Middle frontal gyrus (tissue), 1 donor: ENCODE measurements around the gene FOXP1.
"Not testable (repeated sequence)": the region's sequence is repeated elsewhere in the genome, so short reads cannot be mapped to it uniquely, and the experiment has no call there.

Experiments
- DNase-seq: peaks from one replicate; pipeline ENCODE4 v3.0.0-alpha.2; 2015; ENCODE audit warnings: low spot score; ENCODE audit errors: extremely low spot score

Gene FOXP1

DNA sequence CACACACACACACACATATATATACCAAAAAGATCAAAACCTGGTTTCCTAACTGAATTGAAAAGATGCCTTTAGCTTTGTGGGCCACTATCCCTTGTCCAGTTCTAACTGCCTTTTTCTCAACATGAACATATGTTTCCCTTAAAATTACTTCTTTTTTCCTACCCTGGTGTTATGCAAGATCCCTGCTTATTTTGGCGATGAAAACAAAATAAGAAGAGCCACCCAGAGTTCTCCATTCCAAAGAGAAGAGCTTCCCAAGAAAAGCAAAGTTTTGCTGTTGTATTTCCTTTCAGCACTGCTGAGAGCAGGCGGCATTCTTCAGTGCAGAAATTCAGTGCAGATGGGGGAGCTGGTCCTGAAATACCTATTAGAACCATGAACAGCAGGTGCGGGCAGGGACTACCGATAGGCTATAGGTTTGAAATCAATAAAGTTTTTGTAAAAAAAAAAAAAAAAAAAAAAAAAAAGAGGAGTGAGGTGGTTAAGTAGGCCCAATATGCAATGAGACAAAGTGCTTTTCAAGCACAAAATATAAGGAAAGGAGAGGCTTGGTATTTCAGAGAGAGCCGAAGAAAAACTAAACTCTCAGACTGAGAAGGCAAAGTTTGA, 238.0 kb downstream of the FOXP1 start:
- no peak for DNase-seq

DNA sequence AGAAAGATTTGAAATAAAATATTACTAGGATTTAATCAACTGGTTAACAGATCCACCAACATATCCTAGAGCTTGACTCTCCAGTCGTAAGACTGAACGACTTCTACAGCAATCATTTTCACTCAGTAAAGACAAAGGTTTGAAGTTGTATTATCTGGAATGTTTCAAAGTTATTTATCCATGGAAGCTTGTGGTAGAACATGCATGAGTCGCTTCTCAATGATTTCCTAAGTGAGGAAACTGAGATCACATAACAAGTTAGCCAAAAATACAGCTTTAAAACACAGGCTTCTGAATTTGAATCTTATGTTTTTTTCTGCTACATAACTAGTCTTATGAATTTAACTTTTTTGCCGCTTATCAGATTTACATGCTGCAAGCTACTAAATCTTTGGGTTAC, 241.8 kb downstream of the FOXP1 start:
- no peak for DNase-seq

DNA sequence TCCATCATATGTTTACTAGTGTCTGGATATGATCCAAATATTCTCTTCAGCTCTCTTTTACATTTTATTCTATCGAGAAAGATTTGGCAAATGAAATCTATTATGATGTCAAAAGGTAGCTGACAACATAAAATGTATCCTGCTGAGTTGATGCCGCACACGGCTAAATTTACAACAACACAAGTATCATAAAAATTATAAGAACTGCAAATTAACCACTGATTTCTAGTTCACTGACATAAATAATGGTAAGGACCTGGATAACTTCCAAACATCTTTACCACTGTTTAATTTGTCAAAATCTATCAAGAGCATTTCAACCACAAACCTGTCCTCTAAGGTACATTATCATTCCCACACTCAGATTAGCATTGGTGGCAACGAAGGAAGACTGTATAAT, 244.5 kb downstream of the FOXP1 start:
- DNase-seq, result no peak

DNA sequence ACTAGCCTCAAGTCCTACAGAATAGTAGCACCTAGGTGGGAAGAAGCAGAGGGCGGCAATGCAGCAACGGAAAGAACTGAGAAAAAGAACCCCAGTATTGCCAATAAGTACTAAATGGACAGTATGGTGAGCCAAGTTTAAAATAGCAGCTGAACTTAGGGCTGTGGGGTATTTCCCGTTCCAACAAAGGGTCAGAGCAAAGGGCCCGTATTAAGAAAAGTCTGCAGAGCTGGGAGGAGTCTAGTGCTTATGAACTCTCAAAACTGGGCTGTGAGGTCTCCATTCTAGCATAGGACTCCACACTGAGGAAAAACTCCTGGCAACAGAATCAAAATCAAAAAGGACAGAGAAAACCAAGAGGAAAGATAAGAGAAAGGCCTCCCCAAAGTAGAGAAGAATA, 250.7 kb downstream of the FOXP1 start:
- no peak for DNase-seq

DNA sequence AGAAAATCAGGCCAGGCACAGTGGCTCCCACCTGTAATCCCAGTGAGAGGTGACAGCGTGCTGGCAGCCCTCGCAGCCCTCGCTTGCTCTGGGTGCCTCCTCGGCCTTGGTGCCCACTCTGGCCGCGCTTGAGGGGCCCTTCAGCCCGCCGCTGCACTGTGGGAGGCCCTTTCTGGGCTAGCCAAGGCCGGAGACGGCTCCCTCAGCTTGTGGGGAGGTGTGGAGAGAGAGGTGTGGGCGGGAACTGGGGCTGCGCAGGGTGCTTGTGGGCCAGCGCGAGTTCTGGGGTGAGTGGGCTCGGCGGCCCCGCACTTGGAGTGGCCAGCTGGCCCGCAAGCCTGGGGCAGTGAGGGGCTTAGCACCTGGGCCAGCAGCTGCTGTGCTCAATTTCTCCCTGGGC, 252.6 kb downstream of the FOXP1 start:
- DNase-seq, result no peak

DNA sequence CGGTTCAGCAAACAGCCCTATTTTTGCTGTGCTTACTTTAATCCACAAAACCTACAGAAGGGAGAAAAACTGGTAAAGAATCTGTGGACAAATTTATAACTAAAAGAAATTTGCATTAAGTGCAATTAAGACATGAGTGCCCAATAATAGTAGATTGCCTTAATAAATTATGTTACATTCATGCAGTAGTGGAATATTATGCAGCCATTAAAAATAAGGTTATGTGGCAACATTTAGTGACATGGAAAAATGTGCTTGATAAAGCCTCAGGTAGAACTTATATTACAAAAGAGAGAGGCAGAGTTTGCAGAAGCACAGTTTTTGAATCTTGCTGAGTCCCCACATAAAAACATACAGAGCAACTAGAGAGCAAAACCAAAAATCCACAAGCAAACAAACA, 253.0 kb downstream of the FOXP1 start:
- DNase-seq, result no peak

DNA sequence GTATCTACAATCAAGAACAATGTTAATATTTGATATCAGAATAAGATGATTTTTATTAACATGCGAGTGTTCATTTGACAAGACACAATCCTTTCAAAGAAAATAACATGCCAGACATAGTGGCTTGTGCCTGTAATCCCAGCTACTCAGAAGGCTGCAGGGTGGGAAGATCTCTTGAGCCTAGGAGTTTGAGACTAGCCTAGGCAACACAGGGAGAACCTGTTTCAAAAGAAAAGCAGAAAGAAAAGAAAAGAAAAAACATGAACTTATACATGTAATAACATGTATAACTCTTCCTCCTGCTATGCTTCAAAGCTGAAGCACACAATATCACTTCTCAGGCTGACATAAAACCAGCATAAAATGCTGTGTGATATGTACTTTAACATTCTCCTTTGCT, 253.7 kb downstream of the FOXP1 start:
- DNase-seq, result no peak

DNA sequence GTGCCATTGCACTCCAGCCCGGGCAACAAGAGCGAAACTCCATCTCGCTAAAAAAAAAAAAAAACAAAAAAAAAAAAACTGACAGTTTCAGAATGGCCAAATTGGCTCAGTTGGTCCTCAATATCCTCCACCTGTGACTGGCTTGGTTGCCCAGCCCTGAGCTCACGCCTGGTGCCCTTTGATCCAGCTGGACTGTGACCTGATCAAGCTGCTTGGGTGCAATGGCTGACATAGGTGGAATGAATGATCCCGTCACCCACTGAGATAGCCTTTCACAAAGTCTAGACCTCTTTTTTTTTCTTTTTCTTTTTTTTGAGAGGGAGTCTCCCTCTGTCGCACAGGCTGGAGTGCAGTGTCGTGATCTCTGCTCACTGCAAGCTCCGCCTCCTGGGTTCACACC, 254.6 kb downstream of the FOXP1 start:
- DNase-seq, result no peak

DNA sequence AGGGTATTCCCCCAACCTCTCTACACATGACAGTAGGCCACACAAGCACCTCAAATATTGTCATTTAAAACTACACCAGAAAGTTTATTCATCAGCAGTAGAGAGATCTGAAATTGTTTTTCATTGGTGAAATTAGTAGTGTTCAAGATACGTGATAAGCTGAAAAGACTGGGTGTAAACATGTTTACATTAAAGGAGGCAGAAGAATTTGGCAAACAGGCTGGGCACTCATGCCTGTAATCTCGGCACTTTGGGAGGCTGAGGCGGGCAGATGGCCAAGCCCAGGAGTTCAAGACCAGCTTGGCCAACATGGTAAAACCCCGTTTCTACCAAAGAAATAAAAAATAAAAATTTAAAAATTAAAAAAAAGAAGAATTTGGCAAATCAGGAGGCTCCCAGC, 255.6 kb downstream of the FOXP1 start:
- no peak for DNase-seq

DNA sequence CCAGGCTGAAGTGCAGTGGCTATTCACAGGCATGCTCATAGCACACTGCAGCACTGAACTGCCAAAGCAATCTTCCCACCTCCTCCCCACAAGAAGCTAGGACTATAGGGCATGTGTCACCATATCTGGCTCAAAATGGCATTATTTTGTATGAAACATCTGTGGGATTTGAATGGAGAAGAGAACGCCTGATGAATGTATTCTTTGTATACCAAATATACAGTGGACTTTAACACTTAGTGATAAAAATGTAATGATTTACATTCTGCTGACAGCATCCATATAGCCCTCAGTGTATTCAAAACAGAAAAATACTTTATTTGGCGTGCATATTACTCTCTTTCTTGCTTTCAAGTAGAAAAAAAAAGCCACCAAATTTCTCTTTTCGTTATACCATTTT, 257.8 kb downstream of the FOXP1 start:
- no peak for DNase-seq

DNA sequence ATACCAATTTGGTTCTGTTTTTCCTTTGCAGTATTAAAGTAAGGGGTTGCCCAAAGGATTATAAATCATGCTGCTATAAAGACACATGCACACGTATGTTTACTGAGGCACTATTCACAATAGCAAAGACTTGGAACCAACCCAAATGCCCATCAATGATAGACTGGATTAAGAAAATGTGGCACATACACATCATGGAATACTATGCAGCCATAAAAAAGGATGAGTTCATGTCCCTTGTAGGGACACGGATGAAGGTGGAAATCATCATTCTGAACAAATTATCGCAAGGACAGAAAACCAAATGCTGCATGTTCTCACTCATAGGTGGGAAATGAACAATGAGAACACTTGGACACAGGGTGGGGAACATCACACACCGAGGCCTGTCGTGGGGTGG, 259.3 kb downstream of the FOXP1 start:
- DNase-seq, result not testable (repeated sequence)

DNA sequence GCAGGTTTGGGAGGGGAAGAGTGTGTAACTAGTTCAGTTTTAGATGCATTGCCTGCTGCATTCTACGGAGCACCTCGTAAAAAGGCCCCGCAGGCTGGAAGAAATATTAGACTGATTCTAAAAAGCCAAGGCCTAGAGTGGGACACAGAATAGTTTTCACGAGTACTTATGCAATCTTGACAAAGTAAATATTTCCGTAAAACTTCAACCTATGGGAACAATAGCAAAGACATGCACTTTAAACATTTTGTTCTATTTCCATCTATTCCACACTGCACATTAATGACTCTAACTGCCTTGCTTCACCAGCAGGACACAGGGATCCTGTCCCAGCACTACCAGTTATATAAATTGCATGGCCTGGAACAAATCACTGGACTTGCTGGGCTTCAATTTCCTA, 260.0 kb downstream of the FOXP1 start:
- no peak for DNase-seq

DNA sequence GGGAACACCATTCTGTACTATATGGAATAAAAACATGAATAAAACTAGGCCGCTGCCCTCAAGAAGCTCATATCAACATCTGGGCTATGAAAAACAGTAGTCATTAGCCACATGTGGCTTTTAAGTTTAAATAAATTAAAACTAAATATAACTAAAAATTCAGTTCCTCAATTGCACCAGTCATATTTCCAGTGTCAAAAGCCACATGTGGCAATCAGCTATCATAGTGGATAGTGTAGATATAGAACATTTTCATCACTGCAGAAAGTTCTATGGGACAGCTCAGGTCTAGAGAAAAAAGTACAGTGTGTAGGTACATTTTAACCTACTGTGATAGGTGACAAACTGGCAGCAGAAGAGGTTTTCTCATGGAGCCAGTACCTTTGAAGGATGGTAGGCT, 261.4 kb downstream of the FOXP1 start:
- DNase-seq, result no peak

DNA sequence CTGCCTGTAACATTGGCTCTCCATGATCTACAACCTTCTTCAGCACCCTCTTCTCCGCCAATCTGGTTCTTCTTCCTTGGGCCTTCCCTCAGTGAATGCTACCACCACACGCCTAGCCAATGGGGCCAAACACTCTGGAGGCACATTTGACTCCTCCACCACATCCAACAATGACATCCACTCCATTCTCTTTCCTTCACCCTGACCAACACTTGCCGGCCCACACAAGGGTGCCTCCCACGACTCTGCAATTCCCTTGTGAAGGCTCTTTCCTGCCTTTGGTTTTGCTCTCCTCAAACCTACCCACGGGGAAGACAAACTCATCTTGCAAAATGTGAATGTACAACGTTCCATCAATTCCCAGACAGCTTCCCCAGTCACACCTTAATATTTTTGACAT, 263.8 kb downstream of the FOXP1 start:
- DNase-seq, result no peak

DNA sequence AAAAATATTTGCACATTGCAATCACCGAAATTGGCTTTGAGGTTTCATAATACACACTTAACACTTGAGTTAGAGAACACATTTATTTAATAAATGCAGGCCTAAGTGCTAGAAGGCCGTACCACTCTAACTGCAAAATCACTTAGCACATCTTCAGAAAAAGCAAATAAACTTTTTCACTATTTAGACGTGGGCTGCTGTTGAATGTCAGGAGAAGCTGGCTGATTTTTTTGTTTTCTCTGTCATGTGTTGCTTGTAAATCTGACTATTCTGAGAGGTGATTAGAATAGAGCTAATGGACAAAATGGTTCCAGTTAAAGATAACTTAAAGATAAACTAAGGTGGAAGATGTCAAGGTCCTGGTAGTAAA, 265.1 kb downstream of the FOXP1 start:
- DNase-seq, result no peak

DNA sequence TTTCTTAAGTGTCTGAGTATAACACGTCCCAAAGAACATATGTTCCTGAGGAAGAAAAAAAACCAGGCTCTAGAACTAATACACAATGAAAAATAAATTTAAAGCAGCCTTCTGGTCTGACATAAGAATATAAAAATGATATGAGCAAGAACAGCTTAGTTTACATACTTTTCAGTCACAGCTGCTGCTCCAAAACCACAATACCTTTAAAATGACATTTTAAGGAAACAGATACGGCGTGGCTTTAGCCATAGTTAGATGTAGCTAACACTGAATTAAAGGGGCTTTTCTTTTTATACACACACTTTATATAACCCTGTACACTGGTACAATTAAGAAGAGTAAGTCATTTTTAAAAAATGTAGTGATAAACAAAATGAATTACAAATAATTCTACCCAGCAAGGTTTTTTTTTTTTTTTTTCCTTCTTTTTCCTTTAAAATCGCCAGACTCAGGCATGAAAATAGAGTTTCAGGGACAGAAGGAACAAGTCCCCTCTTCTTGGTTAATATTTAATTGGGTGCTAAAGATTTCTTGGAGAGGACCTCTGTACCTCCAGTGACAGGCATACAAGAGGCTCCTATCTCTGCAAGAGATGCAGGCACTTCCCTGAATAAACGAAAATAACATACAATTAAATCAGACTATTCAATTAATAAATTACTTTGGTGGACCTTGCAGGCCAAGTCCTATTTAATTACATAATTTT, 265.6 kb downstream of the FOXP1 start:
- no peak for DNase-seq

DNA sequence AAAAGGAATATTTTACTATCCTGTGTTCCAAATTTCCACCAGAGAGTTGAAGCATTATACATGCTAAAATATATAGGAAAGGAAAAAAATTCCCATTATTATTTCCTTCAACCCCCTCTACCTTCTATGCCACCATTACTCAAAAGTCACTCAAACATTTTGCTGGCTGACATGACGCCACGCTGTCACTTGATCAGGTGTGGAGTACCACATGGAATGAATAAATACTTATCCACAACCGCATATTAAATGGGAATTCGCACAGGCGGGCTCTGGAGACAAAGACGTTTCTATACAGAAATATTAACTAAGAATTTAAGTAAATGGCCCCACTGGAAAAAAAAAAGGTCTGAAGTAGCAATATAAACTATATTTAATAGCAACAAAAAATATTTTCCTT, 266.4 kb downstream of the FOXP1 start:
- no peak for DNase-seq

DNA sequence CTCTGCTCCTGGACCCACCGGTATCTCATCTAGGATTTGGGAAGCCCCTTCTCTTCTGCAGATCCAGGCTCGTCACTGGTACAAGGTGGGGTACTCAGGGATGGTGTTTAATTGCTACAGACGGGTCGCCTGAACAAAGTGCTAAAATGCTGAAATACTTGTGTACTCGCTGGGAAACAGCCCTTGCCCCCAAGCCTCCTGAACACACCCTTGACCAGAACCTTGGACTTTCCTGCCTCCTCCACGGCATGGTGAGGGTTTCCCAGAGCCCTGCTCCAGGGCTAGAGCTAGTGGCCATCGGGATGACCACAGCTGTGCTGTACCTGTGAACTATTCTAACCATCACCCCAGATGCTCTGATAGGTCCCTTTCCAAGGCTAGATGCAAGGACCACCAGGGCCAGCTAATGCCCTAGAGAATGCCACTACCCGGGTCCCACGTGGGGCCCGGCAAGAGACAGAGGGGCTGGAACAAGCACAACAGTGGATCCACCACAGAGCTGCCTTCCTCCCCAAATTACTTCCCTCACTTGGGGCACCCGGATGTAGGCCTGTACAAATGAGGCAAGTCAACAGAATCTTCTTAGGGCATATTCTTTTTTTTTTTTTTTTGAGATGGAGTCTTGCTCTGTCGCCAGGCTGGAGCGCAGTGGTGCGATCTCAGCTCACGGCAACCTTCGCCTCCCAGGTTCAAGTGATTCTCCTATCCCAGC, 267.3 kb downstream of the FOXP1 start:
- no peak for DNase-seq

DNA sequence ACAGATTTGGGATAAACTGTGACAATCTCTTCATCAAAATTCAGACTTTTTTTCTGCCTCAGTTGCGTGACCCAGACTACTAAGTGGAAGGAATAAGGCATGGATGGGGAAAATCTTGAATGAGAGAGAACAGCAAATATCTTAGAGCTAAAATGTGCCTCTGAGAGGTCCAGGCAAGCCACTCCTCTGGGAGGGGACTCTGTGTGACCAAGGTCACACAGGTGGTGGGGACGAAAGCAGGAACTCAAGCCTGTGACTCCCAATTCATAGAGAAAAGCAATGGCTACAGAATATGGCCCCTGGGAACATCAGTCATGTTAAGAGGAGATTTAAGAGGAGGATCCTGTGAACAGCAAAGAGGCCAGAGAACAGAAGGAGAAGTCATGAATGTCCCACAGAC, 268.1 kb downstream of the FOXP1 start:
- no peak for DNase-seq

DNA sequence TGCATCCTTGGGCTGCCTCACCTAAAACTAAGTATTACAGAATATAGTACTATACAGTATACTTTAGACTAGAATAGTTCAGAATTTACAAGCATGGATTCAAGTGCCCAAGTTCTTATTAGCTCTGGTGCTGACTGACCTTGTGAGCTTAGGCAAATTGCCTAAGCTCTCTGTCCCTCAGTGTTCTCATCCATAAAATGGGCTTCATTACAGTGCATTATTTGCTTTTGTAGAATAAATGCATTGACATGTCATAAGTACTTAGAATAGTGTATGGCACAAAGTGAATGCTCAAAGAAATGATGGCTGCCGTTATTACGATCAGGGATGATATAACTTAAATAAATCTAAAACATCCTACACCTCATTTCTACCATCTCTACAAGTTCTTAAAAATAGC, 269.7 kb downstream of the FOXP1 start:
- no peak for DNase-seq

DNA sequence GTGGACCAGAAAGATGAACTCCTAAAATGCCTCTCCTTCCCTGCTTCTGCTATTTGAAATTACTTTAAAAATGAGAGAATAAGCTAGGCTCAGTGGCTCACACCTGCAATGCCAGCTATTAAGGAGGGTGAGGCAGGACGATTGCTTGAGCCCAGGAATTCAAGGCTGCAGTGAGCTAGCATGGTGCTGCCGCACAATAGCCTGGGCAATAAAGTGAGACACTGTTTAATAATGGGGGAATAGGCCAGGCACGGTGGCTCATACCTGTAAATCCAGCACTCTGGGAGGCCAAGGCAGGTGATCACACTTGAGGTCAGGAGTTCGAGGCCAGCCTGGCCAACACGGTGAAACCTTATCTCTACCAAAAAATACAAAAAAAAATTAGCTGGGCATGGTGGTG, 271.1 kb downstream of the FOXP1 start:
- no peak for DNase-seq

DNA sequence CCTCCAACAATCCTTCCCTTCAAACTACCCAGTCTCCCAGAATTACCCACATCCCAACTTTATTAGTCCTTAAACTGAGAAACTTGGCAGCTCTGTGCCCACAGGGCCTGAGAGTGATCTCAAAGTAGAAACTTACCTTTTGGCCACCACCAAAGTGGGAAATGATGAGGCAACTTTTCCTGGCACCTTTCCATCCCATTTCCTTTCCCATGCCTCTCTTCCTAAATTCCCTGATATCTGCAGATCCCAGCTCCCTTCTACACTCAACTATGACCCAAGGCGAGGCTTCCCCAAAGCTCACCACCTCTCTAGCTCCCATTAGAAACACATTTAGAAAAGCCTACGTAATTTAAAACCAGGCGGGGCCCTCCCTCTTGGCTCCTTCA, 271.9 kb downstream of the FOXP1 start:
- no peak for DNase-seq
